K562 (cell line): Measurements from ENCODE around the gene LYAR. TPM values are rescaled to one million over a fixed set of nuclear protein-coding genes. Genes with fewer than 3 reads are reported as not detected.

ENCODE experiments used
- ATAC-seq: fragments of 200-7000 bp; cut with Tn5 transposase; 3 replicates; pipeline ENCODE4 v1.9.1; 2020; ENCODE audit warnings: moderate library complexity
- BruUV-seq: library from RNA; stranded (reverse); fragments of 400-500 nt; replicated peaks from 2 replicates; lab custom pipeline; 2021; lab: Mats Ljungman, UMichigan
- CTCF ChIA-PET: fragments of 300-600 bp; formaldehyde crosslinking; extraction: SDS; loops from one replicate; lab custom pipeline; 2021; ENCODE audit warnings: low intra/inter-chr PET ratio; lab: Yijun Ruan, JAX
- POLR2A ChIA-PET: fragments of 300-600, 350-650 bp; sonication (Branson Sonifier 250); formaldehyde crosslinking; extraction: SDS; loops from one replicate; lab custom pipeline; 2021; ENCODE audit warnings: antibody characterized with exemption, inconsistent platforms; lab: Yijun Ruan, JAX
- DNase-seq, 4 experiments: peaks; one replicate each; pipeline versions ENCODE4 v3.0.0 to v3.0.0-alpha.2; 2011 to 2018; ENCODE audit warnings: low spot score in 3 of 4, mixed read lengths in 3 of 4; ENCODE audit errors: extremely low read depth in 1 of 4
- FAIRE-seq: peaks from 2 replicates; lab custom pipeline; 2011; peaks lifted over from hg19 to GRCh38; lab: Jason Lieb, UNC
- H2AFZ ChIP-seq: 2 replicates; pipeline ENCODE4 v1.6.0; 2011; ENCODE audit warnings: low read depth, low read length, control low read depth, inconsistent platforms
- H3K27ac ChIP-seq: fragments of 200-600 bp; 3 replicates; pipeline ENCODE4 v1.8.0; 2011; ENCODE audit warnings: low read depth, mild to moderate bottlenecking, control low read depth, inconsistent platforms, low read length, moderate library complexity, mixed read lengths; ENCODE audit errors: extremely low read depth
- H3K27me3 ChIP-seq, 2 experiments: fragments of 300-600 bp in 1 of 2; 2 replicates in 1 of 2; 3 replicates in 1 of 2; pipeline versions ENCODE4 v1.6.0 to v1.8.0; 2011; ENCODE audit warnings: inconsistent platforms in 2 of 2, low read length in 2 of 2, mild to moderate bottlenecking in 1 of 2, mixed read lengths in 1 of 2, moderate library complexity in 1 of 2; ENCODE audit not compliant: control insufficient read depth in 2 of 2, insufficient read depth in 2 of 2
- H3K36me3 ChIP-seq: fragments of 300-600 bp; 3 replicates; pipeline ENCODE4 v1.8.0; 2011; ENCODE audit warnings: mild to moderate bottlenecking, low read length, inconsistent platforms; ENCODE audit not compliant: control insufficient read depth, insufficient read depth
- H3K4me1 ChIP-seq, 2 experiments: fragments of 200-600 bp in 1 of 2; replicated peaks in 1 of 2; 2 replicates in 1 of 2; 3 replicates in 1 of 2; pipeline versions ENCODE4 v1.5.1 to v1.8.0; 2011; ENCODE audit warnings: inconsistent platforms in 2 of 2, low read length in 2 of 2, mild to moderate bottlenecking in 1 of 2, mixed read lengths in 1 of 2, moderate library complexity in 1 of 2; ENCODE audit not compliant: control insufficient read depth in 2 of 2, insufficient read depth in 2 of 2
- H3K4me2 ChIP-seq: 2 replicates; pipeline ENCODE4 v1.6.1; 2011; ENCODE audit warnings: low read length, control low read depth, inconsistent platforms, mixed read lengths; ENCODE audit not compliant: insufficient read depth
- H3K4me3 ChIP-seq: fragments of 200-600 bp; sonication (generic), shearing (Covaris generic); 2 replicates; pipeline ENCODE4 v1.5.1; 2016; ENCODE audit warnings: control low read depth, inconsistent platforms
- H3K79me2 ChIP-seq: fragments of 200-600 bp; 3 replicates; pipeline ENCODE4 v1.8.0; 2011; ENCODE audit warnings: low read length, inconsistent platforms; ENCODE audit not compliant: control insufficient read depth, insufficient read depth
- H3K9ac ChIP-seq, 2 experiments: 2 replicates each; pipeline versions ENCODE4 v1.6.0 to v1.6.1; 2011; ENCODE audit warnings: low read depth in 2 of 2, low read length in 2 of 2, control low read depth in 1 of 2, inconsistent platforms in 1 of 2, mild to moderate bottlenecking in 1 of 2, mixed read lengths in 1 of 2; ENCODE audit not compliant: insufficient read depth in 1 of 2
- H3K9me1 ChIP-seq: one replicate; pipeline ENCODE4 v1.6.0; 2011; ENCODE audit warnings: inconsistent platforms, mild to moderate bottlenecking, low read length, moderate library complexity; ENCODE audit not compliant: control insufficient read depth, insufficient read depth
- H3K9me3 ChIP-seq: replicated peaks from 2 replicates; pipeline ENCODE4 v1.5.1; 2011; ENCODE audit warnings: low read depth, low read length, inconsistent platforms; ENCODE audit not compliant: control insufficient read depth, insufficient read depth
- H4K20me1 ChIP-seq: replicated peaks from 2 replicates; pipeline ENCODE4 v1.6.1; 2011; ENCODE audit warnings: low read length, inconsistent platforms, mixed read lengths; ENCODE audit not compliant: control insufficient read depth, insufficient read depth
- GABPB2 ChIP-seq: fragments of 250-450 bp; sonication (Bioruptor Pico); conservative IDR thresholded peaks from 2 replicates; pipeline ENCODE4 v1.5.1; 2021; ENCODE audit warnings: mild to moderate bottlenecking
- HOXB6 ChIP-seq: fragments of 250-450 bp; sonication (Bioruptor Pico); IDR thresholded peaks from 2 replicates; pipeline ENCODE4 v1.5.1; 2022; ENCODE audit warnings: mild to moderate bottlenecking, borderline replicate concordance
- RAD21 ChIP-seq, 2 experiments: fragments of 250-450 bp in 1 of 2; fragments of 450-650 bp in 1 of 2; sonication (Bioruptor Pico) in 1 of 2; formaldehyde crosslinking in 1 of 2; IDR thresholded peaks in 1 of 2; conservative IDR thresholded peaks in 1 of 2; 2 replicates each; pipeline versions ENCODE4 v1.4.0 to v1.8.0; 2020 to 2022; ENCODE audit warnings: mild to moderate bottlenecking in 2 of 2, moderate library complexity in 1 of 2
- RFX1 ChIP-seq: fragments of 450-650 bp; IDR thresholded peaks from 2 replicates; pipeline ENCODE4 v1.6.1; 2016; ENCODE audit warnings: mild to moderate bottlenecking, moderate library complexity
- WGBS: fragments of 100-300 bp; shearing (Covaris generic); methylation state at CpG from one replicate; pipeline ENCODE4 v1.1.6; 2016; ENCODE audit warnings: low coverage, mixed read lengths; ENCODE audit not compliant: insufficient coverage; ENCODE audit errors: missing lambda C conversion rate; 5-methylcytosine and 5-hydroxymethylcytosine counted together
- in situ Hi-C: fragments of 300-500 bp; cut with MboI; formaldehyde crosslinking; loops from 4 replicates; pipeline ENCODE4 v1.15.0; 2018; ENCODE audit warnings: inconsistent platforms, mixed read lengths
- intact Hi-C: fragments of 100-400 bp; cut with micrococcal nuclease; formaldehyde crosslinking; loops from 2 replicates; pipeline ENCODE4 v1.14.2; 2022
- polyA plus RNA-seq, 8 experiments: library from polyadenylated mRNA; depleted of rRNA in 4 of 8; stranded (reverse) in 5 of 8; unstranded in 3 of 8; fragments of >200 nt; fragmentation: Nextera tagmentation in 2 of 8; fragmentation: Illumina TruSeq in 1 of 8; extraction: Ambion mirVana in 2 of 8; extraction: Trizol in 1 of 8; gene quantifications; 2 replicates each; pipeline versions ENCODE4 v1.2.1 to v1.2.3, GENCODE V29; 2011 to 2014; ENCODE audit warnings: inconsistent platforms in 1 of 8, missing spikeins in 1 of 8
- total RNA-seq, 7 experiments: library from RNA; depleted of rRNA in 6 of 7; stranded (reverse); fragments of >200 nt in 6 of 7; fragmentation: Illumina TruSeq in 2 of 7; extraction: Trizol in 2 of 7; gene quantifications; 2 replicates each; pipeline versions ENCODE4 v1.2.1 to v1.2.3, GENCODE V29; 2011 to 2021; ENCODE audit warnings: low replicate concordance in 1 of 7
- TF ChIP-seq, protein P1 (sequence below): sonication (generic); formaldehyde crosslinking; IDR thresholded peaks from 2 replicates; pipeline ENCODE4 v1.9.0; 2022; ENCODE audit warnings: mild to moderate bottlenecking, missing genetic modification reagents

Gene LYAR
- total and polyA plus RNA-seq, 9 of the 15 experiments (the other 6 are each of a cell fraction or from before 2014, with no cell fraction given): 28.3 to 172 (median 127) TPM

DNA sequence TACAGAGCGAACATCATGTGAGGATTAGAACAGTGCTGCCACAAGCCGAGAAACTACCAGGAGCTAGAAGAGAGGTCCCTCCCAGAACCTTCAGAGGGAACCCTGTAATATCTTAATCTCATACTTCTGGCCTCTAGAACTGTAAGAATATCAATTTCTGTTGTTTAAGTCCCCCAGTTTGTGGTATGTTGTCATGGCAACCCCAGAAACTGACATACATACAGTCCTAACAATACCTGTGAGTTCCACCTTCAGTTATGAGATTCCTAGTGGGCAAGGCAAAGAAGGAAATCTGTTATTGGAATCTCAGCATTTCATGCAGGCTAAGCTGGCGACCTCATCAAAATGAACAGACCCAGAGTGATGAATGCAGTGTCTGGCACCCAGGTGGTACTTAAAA, 42.6 kb upstream of the LYAR start:
- H3K9me1 ChIP-seq: no peaks in the 10 kb centered on the region
- 48% methylated on average over 3 of the region's 3 CpGs for WGBS
- H3K4me2 ChIP-seq: no peak overlapping the region
- H3K9me3 ChIP-seq: no peaks in the 10 kb centered on the region
- H2AFZ ChIP-seq: no peak overlapping the region
- CTCF ChIA-PET: no interaction called here
- no peak overlapping the region for H3K4me3 ChIP-seq
- intact Hi-C loops: no loop called here
- POLR2A ChIA-PET: interaction anchor here (0.5 to 0.9 kb wide), 2 partner anchors 9 to 39 kb away, joined by 3 to 4 read pairs; no protein-coding TSS in a partner anchor
- H3K9ac ChIP-seq: no peak overlapping the region
- DNase-seq (peak in 2 of 4 experiments; percentile 25 to 26), ATAC-seq (no peak), FAIRE-seq (no peak)
- no peaks in the 10 kb centered on the region for H4K20me1 ChIP-seq
- TF ChIP-seq, protein P1, sequence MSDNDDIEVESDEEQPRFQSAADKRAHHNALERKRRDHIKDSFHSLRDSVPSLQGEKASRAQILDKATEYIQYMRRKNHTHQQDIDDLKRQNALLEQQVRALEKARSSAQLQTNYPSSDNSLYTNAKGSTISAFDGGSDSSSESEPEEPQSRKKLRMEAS: no peak
- TF ChIP-seq RFX1 (peak; percentile 90), GABPB2 (CRISPR knock-in tag) (no peak), RAD21 (CRISPR knock-in tag; conservative IDR thresholded peaks at IDR 0.05 in 1 of 2, IDR thresholded peaks at IDR 0.05 in 1 of 2) (no peak), HOXB6 (no peak)
- BruUV-seq: no TSS peak
- peaks cover 6 to 12% of the 10 kb centered on the region in 2 experiments; a peak in 4 of 5 replicates for H3K4me1 ChIP-seq
- no peaks in the 10 kb centered on the region for H3K36me3 ChIP-seq
- no peaks in the 10 kb centered on the region for H3K79me2 ChIP-seq
- in situ Hi-C loops: no loop called here
- H3K27me3 ChIP-seq: 0 out of 5 replicates have a peak, but pooled peaks cover 0 to 2% of the 10 kb centered on the region in 2 experiments
- H3K27ac ChIP-seq: no peak overlapping the region
